Measurements from ENCODE around the gene CC2D1A.

DNA sequence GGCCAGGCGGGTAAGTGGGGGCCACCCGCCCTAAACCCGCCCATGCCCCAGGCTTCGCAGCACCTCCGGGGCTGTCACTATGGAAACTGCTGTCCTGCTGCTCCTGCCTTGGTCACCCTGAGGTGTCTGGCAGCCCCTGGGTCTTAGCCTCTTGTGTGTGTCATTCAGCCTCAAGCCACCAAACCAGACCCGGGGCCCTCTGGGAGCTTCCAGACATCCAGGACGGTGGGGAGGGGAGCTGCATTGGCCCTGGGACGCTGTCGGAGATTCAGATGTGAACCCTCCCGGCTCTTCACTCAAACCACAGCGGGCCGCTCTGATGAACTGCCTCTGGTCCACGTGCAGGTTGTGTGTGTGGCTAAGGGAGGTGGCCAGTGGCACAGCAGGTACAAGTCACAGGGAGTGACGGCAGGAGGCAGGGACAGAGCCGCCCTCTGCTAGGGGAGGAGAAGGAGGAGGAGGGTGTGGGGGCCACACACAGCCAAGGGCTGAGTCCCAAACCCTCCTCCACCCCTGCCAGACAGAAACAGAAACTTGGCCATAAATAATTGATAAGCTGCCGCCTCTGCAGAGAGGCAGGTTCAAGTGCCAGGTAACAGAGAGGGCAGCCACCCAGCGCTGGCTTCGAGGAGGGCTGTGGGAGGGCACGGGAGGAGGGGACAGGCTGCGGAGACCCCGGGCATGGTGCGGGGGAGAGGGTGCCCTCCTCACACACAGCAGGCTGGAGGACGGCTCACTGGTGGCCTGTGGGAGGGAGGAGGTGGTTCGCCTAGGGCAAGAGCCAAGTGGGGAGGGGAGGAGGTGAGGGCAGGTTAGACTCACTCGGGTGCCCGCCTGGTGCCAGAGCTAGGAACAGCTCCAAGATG is 21.0 kb upstream of the CC2D1A start:
- TF ChIP-seq ESRRG (CRISPR knock-in tag; IDR thresholded peaks at IDR 0.05) (no peak), TOX (CRISPR knock-in tag; IDR thresholded peaks at IDR 0.05; ENCODE audit: borderline replicate concordance) (no peak), ZFP30 (CRISPR knock-in tag; IDR thresholded peaks at IDR 0.05) (no peak), ZNF565 (CRISPR knock-in tag; conservative IDR thresholded peaks at IDR 0.05; ENCODE audit: low read depth) (no peak)
- TF ChIP-seq, protein P1, sequence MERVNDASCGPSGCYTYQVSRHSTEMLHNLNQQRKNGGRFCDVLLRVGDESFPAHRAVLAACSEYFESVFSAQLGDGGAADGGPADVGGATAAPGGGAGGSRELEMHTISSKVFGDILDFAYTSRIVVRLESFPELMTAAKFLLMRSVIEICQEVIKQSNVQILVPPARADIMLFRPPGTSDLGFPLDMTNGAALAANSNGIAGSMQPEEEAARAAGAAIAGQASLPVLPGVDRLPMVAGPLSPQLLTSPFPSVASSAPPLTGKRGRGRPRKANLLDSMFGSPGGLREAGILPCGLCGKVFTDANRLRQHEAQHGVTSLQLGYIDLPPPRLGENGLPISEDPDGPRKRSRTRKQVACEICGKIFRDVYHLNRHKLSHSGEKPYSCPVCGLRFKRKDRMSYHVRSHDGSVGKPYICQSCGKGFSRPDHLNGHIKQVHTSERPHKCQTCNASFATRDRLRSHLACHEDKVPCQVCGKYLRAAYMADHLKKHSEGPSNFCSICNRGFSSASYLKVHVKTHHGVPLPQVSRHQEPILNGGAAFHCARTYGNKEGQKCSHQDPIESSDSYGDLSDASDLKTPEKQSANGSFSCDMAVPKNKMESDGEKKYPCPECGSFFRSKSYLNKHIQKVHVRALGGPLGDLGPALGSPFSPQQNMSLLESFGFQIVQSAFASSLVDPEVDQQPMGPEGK (CRISPR knock-in tag; IDR thresholded peaks at IDR 0.05; ENCODE audit: borderline replicate concordance) = no peak
- TF ChIP-seq, protein P2, sequence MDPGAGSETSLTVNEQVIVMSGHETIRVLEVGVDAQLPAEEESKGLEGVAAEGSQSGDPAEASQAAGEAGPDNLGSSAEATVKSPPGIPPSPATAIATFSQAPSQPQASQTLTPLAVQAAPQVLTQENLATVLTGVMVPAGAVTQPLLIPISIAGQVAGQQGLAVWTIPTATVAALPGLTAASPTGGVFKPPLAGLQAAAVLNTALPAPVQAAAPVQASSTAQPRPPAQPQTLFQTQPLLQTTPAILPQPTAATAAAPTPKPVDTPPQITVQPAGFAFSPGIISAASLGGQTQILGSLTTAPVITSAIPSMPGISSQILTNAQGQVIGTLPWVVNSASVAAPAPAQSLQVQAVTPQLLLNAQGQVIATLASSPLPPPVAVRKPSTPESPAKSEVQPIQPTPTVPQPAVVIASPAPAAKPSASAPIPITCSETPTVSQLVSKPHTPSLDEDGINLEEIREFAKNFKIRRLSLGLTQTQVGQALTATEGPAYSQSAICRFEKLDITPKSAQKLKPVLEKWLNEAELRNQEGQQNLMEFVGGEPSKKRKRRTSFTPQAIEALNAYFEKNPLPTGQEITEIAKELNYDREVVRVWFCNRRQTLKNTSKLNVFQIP (CRISPR knock-in tag; IDR thresholded peaks at IDR 0.05; ENCODE audit: borderline replicate concordance, low read depth) = no peak
